GM19468 (cell line): Measurements from ENCODE around the gene ZCCHC9.
"Not testable (repeated sequence)": the region's sequence is repeated elsewhere in the genome, so short reads cannot be mapped to it uniquely, and the experiment has no call there.

Source experiments
- ATAC-seq: cut with Tn5 transposase; IDR thresholded peaks from one replicate; pipeline ENCODE4 v1.9.1; 2021; ENCODE audit warnings: mild to moderate bottlenecking, moderate library complexity, moderate number of reproducible peaks; ENCODE audit not compliant: unreplicated experiment; ENCODE audit errors: extremely low read depth

Gene ZCCHC9

DNA sequence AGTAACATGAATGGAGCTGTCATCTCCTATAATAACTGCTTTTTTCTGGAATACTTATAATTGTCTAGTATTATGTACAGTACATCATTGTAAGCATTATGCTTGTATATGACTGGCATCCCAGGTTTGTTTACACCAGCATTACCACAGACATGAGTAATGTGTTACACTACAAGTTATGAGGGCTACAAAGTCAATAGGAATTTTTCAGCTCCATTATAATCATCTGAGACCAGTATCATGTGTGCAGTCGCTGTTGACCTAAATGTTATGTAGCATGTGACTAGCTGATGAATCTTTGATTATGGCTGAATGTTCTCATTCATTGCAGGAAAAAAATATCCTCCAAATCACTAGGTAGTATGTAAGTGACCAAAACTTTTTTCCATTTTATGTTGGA lies 2.2 kb downstream of the ZCCHC9 start:
- no peak for ATAC-seq

- ATAC-seq: no peak
These were observed 4.4 kb downstream of the ZCCHC9 start for GRCh38 chr5:81305785-81306184.

- ATAC-seq: no peak
These were observed 7.4 kb downstream of the ZCCHC9 start for GRCh38 chr5:81308836-81309235.

GRCh38 chr5:81310402-81311063 lies 9.1 kb downstream of the ZCCHC9 start:
- no peak for ATAC-seq

GRCh38 chr5:81313278-81313677 lies 11.9 kb downstream of the ZCCHC9 start:
- ATAC-seq: no peak

GRCh38 chr5:81313686-81314085 lies 12.3 kb downstream of the ZCCHC9 start:
- ATAC-seq: no peak

GRCh38 chr5:81314581-81314980 lies 13.2 kb downstream of the ZCCHC9 start:
- no peak for ATAC-seq

DNA sequence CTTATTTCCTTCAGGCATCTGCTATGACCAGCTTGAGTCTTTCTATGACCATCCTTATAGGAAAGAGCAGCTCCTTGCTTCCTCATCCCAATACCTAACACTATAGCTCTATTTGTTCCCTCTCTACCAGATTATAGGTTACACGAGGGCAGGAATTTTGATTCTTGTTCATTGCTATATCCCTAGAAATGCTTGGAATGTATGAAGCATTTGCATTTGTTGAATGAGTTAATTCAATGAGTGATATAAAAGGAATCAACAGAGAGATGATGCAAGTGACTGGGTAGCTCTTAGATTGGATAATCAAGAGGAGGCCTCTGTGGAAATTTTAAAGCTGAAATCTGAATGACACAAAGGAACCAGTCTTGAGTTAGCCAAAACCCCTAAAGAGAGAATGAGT lies 13.9 kb downstream of the ZCCHC9 start:
- no peak for ATAC-seq

DNA sequence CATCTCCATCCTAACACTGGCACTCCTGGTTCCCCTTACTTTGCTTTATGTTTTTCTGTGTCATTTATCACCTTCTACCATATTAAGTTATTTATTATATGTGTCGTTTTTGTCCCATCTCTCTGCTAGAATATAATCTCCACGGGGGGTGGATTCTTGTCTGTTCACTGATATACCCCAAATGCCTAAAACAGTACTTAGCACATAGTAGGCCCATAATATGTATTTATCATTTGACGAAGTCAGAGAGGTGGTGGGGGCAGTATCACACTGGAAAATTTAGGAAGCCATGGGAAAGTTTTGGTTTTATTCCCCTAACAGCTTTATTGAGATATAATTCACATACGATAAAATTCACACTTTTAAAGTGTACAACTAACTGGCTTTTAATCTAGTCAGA lies 14.4 kb downstream of the ZCCHC9 start:
- no peak for ATAC-seq

GRCh38 chr5:81316571-81316970 lies 15.2 kb downstream of the ZCCHC9 start:
- ATAC-seq: no peak

GRCh38 chr5:81317536-81317935 lies 16.1 kb downstream of the ZCCHC9 start:
- no peak for ATAC-seq

GRCh38 chr5:81326554-81326953 lies 25.2 kb downstream of the ZCCHC9 start:
- no peak for ATAC-seq

DNA sequence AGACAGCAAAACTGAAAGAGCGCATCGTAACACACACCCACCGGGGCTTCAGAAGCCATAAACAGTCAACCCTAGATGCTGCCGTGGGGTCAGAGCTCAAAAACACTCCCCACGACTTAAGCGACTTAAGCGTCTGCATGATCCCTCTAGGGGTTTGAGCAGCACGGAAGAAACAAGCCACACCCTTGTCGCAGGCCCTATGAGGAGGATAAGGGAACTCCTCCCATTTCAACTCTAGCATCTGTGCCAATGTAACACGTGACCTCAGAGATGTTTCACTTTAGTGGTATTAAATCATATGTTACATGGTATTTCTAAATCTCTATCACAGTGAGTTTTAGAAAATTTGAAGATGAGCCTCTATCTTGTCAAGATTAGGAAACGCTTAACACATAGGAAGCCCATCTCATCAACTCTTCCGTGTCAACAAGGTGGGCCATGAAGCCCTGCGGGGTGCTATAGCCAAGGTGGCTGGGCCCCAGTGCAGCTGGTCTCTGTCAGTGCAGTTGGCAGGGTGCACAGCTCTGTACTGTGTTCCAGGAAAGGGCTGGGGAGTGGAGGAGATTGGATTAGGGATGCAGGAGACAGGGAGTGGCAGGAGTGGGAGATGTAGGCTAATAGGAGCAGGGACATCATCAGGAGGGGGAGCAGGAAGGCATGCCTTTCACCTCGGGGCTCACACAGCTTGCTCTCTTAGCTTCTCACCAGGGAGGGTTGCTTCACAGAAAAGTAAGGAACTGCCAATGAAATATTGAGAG lies 33.1 kb downstream of the ZCCHC9 start:
- ATAC-seq: no peak

- no peak for ATAC-seq
These were observed 34.6 kb downstream of the ZCCHC9 start for GRCh38 chr5:81335946-81336345.

- no peak for ATAC-seq
These were observed 35.2 kb downstream of the ZCCHC9 start for GRCh38 chr5:81336556-81336955.

GRCh38 chr5:81337803-81338202 lies 36.4 kb downstream of the ZCCHC9 start:
- ATAC-seq: no peak

- ATAC-seq: not testable (repeated sequence)
These were observed 36.8 kb downstream of the ZCCHC9 start for GRCh38 chr5:81338213-81338612.

- no peak for ATAC-seq
These were observed 43.3 kb downstream of the ZCCHC9 start for GRCh38 chr5:81344736-81345135.

- no peak for ATAC-seq
These were observed 44.1 kb downstream of the ZCCHC9 start for GRCh38 chr5:81345411-81346003.

- no peak for ATAC-seq
These were observed 47.8 kb downstream of the ZCCHC9 start for GRCh38 chr5:81349161-81349560.

GRCh38 chr5:81350507-81350906 lies 49.1 kb downstream of the ZCCHC9 start:
- no peak for ATAC-seq
